ENCODE measurements around the gene MLLT6.

MLLT6 gene

DNA sequence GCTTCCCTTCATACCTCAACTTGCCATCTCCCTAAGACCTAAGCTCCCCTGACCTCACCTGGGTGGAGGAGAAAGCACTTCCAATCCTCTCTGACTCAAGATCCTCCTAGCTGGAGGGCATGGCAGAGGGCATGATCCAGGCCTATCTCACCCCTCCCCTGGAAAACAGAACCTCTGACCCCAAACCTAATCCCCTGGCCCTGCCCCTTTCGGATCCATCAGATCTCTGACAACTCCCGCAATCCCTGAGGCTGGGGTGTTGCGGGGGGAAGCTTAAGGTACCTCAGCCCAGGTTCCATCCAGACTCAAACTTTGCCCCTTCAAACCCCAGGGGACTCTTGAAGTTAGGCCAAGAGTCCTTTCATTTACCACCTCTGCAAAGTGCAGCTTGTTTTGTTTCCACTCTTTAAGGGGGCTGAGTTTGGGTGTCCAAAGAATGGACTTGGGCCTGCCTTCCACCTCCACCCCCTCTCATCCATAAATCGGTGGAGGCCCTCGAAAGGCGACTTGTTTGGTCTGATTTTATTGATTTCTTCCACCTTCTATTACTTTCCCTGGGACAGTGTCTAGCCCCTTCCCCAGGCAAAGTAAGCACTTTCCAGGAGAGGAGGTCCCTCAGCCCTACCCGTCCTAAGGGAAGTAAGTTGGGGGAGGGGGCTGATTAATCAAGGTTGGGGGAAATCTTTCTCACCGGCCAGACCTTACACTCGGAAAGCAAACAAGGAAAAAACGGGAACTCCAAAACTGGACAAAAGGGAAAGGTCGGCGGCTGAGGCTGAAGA, 32.9 kb upstream of the MLLT6 start:
- no peak for DNase-seq (ENCODE audit: insufficient read length, low spot score)
- TF ChIP-seq, protein P1, sequence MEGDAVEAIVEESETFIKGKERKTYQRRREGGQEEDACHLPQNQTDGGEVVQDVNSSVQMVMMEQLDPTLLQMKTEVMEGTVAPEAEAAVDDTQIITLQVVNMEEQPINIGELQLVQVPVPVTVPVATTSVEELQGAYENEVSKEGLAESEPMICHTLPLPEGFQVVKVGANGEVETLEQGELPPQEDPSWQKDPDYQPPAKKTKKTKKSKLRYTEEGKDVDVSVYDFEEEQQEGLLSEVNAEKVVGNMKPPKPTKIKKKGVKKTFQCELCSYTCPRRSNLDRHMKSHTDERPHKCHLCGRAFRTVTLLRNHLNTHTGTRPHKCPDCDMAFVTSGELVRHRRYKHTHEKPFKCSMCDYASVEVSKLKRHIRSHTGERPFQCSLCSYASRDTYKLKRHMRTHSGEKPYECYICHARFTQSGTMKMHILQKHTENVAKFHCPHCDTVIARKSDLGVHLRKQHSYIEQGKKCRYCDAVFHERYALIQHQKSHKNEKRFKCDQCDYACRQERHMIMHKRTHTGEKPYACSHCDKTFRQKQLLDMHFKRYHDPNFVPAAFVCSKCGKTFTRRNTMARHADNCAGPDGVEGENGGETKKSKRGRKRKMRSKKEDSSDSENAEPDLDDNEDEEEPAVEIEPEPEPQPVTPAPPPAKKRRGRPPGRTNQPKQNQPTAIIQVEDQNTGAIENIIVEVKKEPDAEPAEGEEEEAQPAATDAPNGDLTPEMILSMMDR (IDR thresholded peaks at IDR 0.05; ENCODE audit: insufficient read depth, missing control alignments): no peak
- no peak for FAIRE-seq

DNA sequence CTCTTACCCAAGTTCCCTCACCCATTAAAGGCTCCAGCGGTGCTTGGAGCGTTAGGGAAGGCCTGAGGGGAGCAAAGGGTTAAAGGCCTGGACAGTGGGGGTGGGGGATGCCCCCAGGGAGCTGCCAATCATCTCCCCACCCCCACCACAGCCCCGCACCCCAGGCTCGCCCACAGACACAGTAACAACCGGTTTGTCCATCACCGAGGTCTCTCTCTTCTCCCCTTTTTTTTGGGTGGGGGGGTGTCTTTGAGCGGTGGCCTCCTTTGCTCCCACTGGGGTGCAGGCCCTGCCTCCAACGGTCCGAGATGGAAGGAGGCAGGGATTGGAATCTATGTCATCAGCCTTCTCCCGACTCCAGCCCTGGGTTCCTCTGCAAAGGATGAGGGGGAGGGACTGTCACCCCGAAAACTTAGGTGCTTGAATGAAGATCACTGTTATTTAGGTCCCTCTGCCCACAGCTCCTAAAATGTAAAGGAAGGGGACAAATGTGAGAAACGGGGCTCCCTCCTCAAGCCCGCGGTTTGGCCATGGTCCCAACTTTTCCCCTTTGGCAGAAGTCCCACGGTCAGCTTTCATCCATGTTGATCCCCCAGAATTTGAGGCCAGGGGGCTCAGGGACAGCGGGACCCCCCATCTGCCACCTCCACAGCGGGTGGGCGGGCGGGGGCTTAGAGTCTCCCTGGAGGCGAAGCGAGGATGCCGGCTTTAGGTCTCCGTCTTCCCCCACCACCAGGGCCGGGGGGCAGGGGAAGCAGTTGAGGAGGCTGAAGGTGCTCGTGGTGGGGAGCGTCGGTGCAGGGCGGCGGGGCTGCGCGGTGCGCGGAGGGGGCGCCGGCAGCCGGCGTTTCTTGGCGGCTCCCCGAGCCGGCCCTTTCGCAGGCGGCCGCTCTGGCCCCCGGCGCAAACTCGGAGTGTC, 32.0 kb upstream of the MLLT6 start:
- no peak for FAIRE-seq
- TF ChIP-seq, protein P1 (IDR thresholded peaks at IDR 0.05; ENCODE audit: insufficient read depth, missing control alignments): no peak
- DNase-seq (ENCODE audit: insufficient read length, low spot score): no peak

DNA sequence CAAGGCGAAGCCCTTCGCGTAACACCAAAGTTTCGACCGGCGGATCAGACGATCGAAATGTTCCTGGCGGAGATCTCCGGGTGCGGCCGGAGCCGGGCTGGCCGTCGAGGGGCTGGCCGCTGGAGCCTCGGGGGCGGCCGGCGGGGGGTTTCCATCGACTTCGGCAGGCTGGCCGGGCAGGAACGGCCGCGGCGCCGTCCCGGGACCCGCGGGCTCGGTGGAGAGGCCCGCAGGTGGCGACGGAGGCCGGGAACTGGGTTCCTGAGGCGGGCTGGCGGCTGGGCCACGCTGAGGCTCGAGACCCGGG, 31.4 kb upstream of the MLLT6 start:
- TF ChIP-seq, protein P1 (IDR thresholded peaks at IDR 0.05; ENCODE audit: insufficient read depth, missing control alignments): no peak
- no peak for DNase-seq (ENCODE audit: insufficient read length, low spot score)
- no peak for FAIRE-seq

DNA sequence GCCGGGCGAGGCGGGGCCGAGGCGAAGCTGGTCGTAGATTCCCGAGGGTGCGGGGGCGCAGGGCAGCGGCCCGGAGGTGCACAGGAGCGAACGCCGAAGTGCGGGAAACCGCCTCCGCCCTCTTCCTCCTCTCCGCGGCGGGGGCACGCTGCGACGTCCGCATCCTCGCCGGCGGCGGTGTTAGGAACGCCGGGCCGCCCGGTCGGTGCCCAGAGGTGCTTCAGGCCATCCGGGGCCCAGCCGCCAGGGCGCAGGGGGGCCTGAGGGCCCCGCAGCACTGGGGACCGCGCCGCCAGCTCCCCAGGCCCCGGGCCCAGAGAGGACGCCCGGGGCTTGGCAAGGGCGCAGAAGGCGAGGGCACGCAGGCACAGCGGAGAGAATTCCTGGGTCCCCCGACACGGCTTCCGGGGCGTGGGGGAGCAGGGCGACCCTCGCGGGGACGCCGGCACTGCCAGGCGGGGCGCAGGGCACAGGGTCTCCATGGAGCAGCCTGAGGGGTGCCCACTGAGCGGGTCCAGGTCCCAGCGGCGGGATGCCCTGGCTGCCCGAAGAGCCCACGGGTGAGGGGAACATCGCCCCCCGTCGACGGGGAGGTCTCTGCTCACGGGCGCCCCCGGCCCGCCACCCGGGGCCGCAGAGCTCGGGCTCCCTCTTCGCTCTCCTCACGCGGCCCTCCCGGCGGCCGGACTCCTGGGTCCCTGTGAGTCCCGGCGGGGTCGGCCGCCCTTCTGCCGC, 30.9 kb upstream of the MLLT6 start:
- DNase-seq (ENCODE audit: insufficient read length, low spot score): no peak
- FAIRE-seq: no peak
- TF ChIP-seq, protein P1 (IDR thresholded peaks at IDR 0.05; ENCODE audit: insufficient read depth, missing control alignments): peak; percentile 24

DNA sequence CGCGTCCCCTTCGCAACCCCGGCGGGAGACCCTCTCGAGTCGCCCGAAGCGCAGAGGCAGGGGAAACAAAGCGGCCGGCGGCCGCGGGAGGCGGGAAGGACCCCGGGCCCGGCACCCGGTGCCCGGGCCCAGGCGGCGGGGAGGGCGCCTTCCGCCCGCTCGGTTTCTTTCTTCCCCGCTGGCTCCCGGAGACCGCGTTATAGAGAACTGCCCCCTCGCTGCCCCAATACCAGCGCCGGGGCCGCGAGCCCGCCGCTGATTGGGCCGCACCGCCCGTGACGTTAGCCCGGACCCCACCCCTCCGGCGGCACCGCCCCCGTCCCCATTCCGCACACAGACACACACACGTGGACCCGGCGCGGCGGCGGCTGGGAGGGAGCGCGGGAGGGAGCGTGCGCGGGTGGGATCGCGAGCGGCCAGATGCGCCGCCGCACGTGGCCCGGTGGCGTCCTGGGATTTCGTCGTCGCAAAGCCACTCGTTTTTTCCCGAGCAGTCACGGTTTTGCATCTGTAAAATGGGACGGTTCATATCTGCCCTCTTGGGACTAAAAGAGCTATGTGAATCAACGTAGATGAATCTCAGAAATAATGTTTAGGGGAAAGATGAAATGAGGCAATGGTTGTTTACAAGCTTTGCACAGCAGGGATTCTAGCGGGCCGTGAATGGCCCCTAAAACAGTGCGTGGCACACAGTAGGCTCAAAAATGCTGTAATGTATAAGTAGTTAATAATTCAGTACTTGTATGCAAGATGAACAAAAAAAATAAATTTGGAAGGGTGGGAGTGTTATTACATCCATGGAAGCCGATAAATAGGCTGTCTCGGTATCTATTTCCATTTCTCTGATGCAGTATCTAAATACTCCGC, 30.1 kb upstream of the MLLT6 start, which contains the start of gene EPOP:
EPOP (minus strand) TSS at position 209 of the 867 bp plus-strand sequence. CDS start 462 bp downstream, outside the sequence.
- TF ChIP-seq, protein P1 (IDR thresholded peaks at IDR 0.05; ENCODE audit: insufficient read depth, missing control alignments): no peak
- DNase-seq (ENCODE audit: insufficient read length, low spot score): peak; percentile 78
- FAIRE-seq: no peak
